ENCODE results near the gene FAT4.

The FAT4 gene

GRCh38 chr4:125334926-125335325, 20.2 kb downstream of the FAT4 start:
- no peak for TF ChIP-seq NFRKB (IDR thresholded peaks at IDR 0.05)
- TF ChIP-seq FOXK2 (IDR thresholded peaks at IDR 0.05) = no peak
- no peak for TF ChIP-seq SP1 (IDR thresholded peaks at IDR 0.05)
- no peak for TF ChIP-seq HDGF (IDR thresholded peaks at IDR 0.05; ENCODE audit: borderline replicate concordance)
- TF ChIP-seq PKNOX1 (IDR thresholded peaks at IDR 0.05) = no peak
- TF ChIP-seq SUZ12 (IDR thresholded peaks at IDR 0.05) = no peak
- no peak for TF ChIP-seq L3MBTL2 (conservative IDR thresholded peaks at IDR 0.05)
- TF ChIP-seq ELF4 (IDR thresholded peaks at IDR 0.05) = no peak
- TF ChIP-seq CTBP1 (IDR thresholded peaks at IDR 0.05; ENCODE audit: borderline replicate concordance) = no peak
- no peak for TF ChIP-seq FOXA1 (IDR thresholded peaks at IDR 0.05)
- no peak for TF ChIP-seq LEF1 (IDR thresholded peaks at IDR 0.05; ENCODE audit: borderline replicate concordance)
- no peak for TF ChIP-seq TARDBP (IDR thresholded peaks at IDR 0.05)
- TF ChIP-seq ARNT (IDR thresholded peaks at IDR 0.05) = no peak
- no peak for TF ChIP-seq BHLHE40 (IDR thresholded peaks at IDR 0.05; ENCODE audit: borderline replicate concordance)
- no peak for TF ChIP-seq FOXM1 (IDR thresholded peaks at IDR 0.05; ENCODE audit: borderline replicate concordance)
- TF ChIP-seq ZNF384 (IDR thresholded peaks at IDR 0.05) = no peak
- CTCF ChIA-PET = interaction anchor here (0.9 kb wide), 1 partner anchor 94 kb away, joined by 4 read pairs; no protein-coding TSS in a partner anchor
- DNase-seq (ENCODE audit: extremely low spot score) = no peak
- POLR2A ChIA-PET = no interaction called here

- no peak for DNase-seq (ENCODE audit: extremely low spot score)
- ChIA-PET CTCF (interaction anchor here (1.1 kb wide), 1 partner anchor 20 kb away, joined by 4 read pairs; no protein-coding TSS in a partner anchor), POLR2A (no interaction called here)
- no peak for TF ChIP-seq L3MBTL2 (conservative IDR thresholded peaks at IDR 0.05)
- TF ChIP-seq NFRKB (IDR thresholded peaks at IDR 0.05) = no peak
- TF ChIP-seq CTBP1 (IDR thresholded peaks at IDR 0.05; ENCODE audit: borderline replicate concordance) = no peak
- TF ChIP-seq FOXA1 (IDR thresholded peaks at IDR 0.05) = no peak
- no peak for TF ChIP-seq ZNF384 (IDR thresholded peaks at IDR 0.05)
- no peak for TF ChIP-seq BHLHE40 (IDR thresholded peaks at IDR 0.05; ENCODE audit: borderline replicate concordance)
- no peak for TF ChIP-seq SUZ12 (IDR thresholded peaks at IDR 0.05)
- TF ChIP-seq LEF1 (IDR thresholded peaks at IDR 0.05; ENCODE audit: borderline replicate concordance) = no peak
- no peak for TF ChIP-seq PKNOX1 (IDR thresholded peaks at IDR 0.05)
- no peak for TF ChIP-seq SP1 (IDR thresholded peaks at IDR 0.05)
- no peak for TF ChIP-seq FOXK2 (IDR thresholded peaks at IDR 0.05)
- no peak for TF ChIP-seq HDGF (IDR thresholded peaks at IDR 0.05; ENCODE audit: borderline replicate concordance)
- no peak for TF ChIP-seq FOXM1 (IDR thresholded peaks at IDR 0.05; ENCODE audit: borderline replicate concordance)
- no peak for TF ChIP-seq ELF4 (IDR thresholded peaks at IDR 0.05)
- no peak for TF ChIP-seq TARDBP (IDR thresholded peaks at IDR 0.05)
Observed at GRCh38 chr4:125338814-125339213, 24.1 kb downstream of the FAT4 start.

GRCh38 chr4:125344198-125344597, 29.4 kb downstream of the FAT4 start:
- POLR2A ChIA-PET = no interaction called here
- no peak for DNase-seq (ENCODE audit: extremely low spot score)
- CTCF ChIA-PET = no interaction called here
- TF ChIP-seq L3MBTL2 (conservative IDR thresholded peaks at IDR 0.05) (no peak), ZNF384 (IDR thresholded peaks at IDR 0.05) (no peak), LEF1 (IDR thresholded peaks at IDR 0.05; ENCODE audit: borderline replicate concordance) (no peak), SP1 (IDR thresholded peaks at IDR 0.05) (no peak), TARDBP (IDR thresholded peaks at IDR 0.05) (no peak), NFRKB (IDR thresholded peaks at IDR 0.05) (no peak), FOXK2 (IDR thresholded peaks at IDR 0.05) (no peak), BHLHE40 (IDR thresholded peaks at IDR 0.05; ENCODE audit: borderline replicate concordance) (no peak), SUZ12 (IDR thresholded peaks at IDR 0.05) (no peak), HDGF (IDR thresholded peaks at IDR 0.05; ENCODE audit: borderline replicate concordance) (no peak), PKNOX1 (IDR thresholded peaks at IDR 0.05) (no peak), ELF4 (IDR thresholded peaks at IDR 0.05) (no peak), ARNT (IDR thresholded peaks at IDR 0.05) (no peak), FOXM1 (IDR thresholded peaks at IDR 0.05; ENCODE audit: borderline replicate concordance) (no peak), FOXA1 (IDR thresholded peaks at IDR 0.05) (no peak), CTBP1 (IDR thresholded peaks at IDR 0.05; ENCODE audit: borderline replicate concordance) (no peak)

GRCh38 chr4:125346616-125347015, 31.9 kb downstream of the FAT4 start:
- ChIA-PET CTCF (no interaction called here), POLR2A (no interaction called here)
- no peak for TF ChIP-seq PKNOX1 (IDR thresholded peaks at IDR 0.05)
- no peak for TF ChIP-seq HDGF (IDR thresholded peaks at IDR 0.05; ENCODE audit: borderline replicate concordance)
- TF ChIP-seq ARNT (IDR thresholded peaks at IDR 0.05) = no peak
- no peak for TF ChIP-seq SUZ12 (IDR thresholded peaks at IDR 0.05)
- TF ChIP-seq BHLHE40 (IDR thresholded peaks at IDR 0.05; ENCODE audit: borderline replicate concordance) = no peak
- no peak for TF ChIP-seq ELF4 (IDR thresholded peaks at IDR 0.05)
- no peak for TF ChIP-seq FOXA1 (IDR thresholded peaks at IDR 0.05)
- TF ChIP-seq CTBP1 (IDR thresholded peaks at IDR 0.05; ENCODE audit: borderline replicate concordance) = no peak
- TF ChIP-seq LEF1 (IDR thresholded peaks at IDR 0.05; ENCODE audit: borderline replicate concordance) = no peak
- TF ChIP-seq FOXK2 (IDR thresholded peaks at IDR 0.05) = no peak
- TF ChIP-seq SP1 (IDR thresholded peaks at IDR 0.05) = no peak
- TF ChIP-seq TARDBP (IDR thresholded peaks at IDR 0.05) = no peak
- TF ChIP-seq ZNF384 (IDR thresholded peaks at IDR 0.05) = no peak
- no peak for TF ChIP-seq NFRKB (IDR thresholded peaks at IDR 0.05)
- no peak for TF ChIP-seq L3MBTL2 (conservative IDR thresholded peaks at IDR 0.05)
- TF ChIP-seq FOXM1 (IDR thresholded peaks at IDR 0.05; ENCODE audit: borderline replicate concordance) = no peak
- no peak for DNase-seq (ENCODE audit: extremely low spot score)

GRCh38 chr4:125350470-125351135, 35.8 kb downstream of the FAT4 start:
- CTCF ChIA-PET = no interaction called here
- no peak for DNase-seq (ENCODE audit: extremely low spot score)
- POLR2A ChIA-PET = no interaction called here
- TF ChIP-seq ELF4 (IDR thresholded peaks at IDR 0.05) = no peak
- TF ChIP-seq CTBP1 (IDR thresholded peaks at IDR 0.05; ENCODE audit: borderline replicate concordance) = no peak
- TF ChIP-seq HDGF (IDR thresholded peaks at IDR 0.05; ENCODE audit: borderline replicate concordance) = no peak
- no peak for TF ChIP-seq FOXK2 (IDR thresholded peaks at IDR 0.05)
- TF ChIP-seq L3MBTL2 (conservative IDR thresholded peaks at IDR 0.05) = no peak
- no peak for TF ChIP-seq PKNOX1 (IDR thresholded peaks at IDR 0.05)
- TF ChIP-seq ZNF384 (IDR thresholded peaks at IDR 0.05) = no peak
- no peak for TF ChIP-seq FOXM1 (IDR thresholded peaks at IDR 0.05; ENCODE audit: borderline replicate concordance)

Measured in HEK293T (cell line).